Heart left ventricle (tissue), 16 donors: Measurements from ENCODE around the gene TACC3. TPM values are rescaled to one million over a fixed set of nuclear protein-coding genes. Genes with fewer than 3 reads are reported as not detected.

Experiments
- ATAC-seq, 4 donors: fragments of 200-7000 bp; cut with Tn5 transposase; one replicate each; pipeline ENCODE4 v1.9.1; 2020 to 2022; ENCODE audit warnings: moderate library complexity in 4 of 4, mild to moderate bottlenecking in 3 of 4, moderate number of reproducible peaks in 1 of 4
- DNase-seq, 5 donors: peaks; one replicate each; pipeline ENCODE4 v3.0.0-alpha.2; 2020
- H3K27ac ChIP-seq, 12 donors: fragments of 200-600 bp; sonication (generic) in 4 of 12; one replicate each; pipeline versions ENCODE4 v1.5.0 to v1.8.0; 2016 to 2022; ENCODE audit warnings: mild to moderate bottlenecking in 2 of 12
- H3K27me3 ChIP-seq, 9 donors: fragments of 200-600 bp; sonication (generic) in 2 of 9; one replicate each; pipeline versions ENCODE4 v1.5.1 to v1.8.0; 2016 to 2022; ENCODE audit warnings: mild to moderate bottlenecking in 3 of 9
- H3K36me3 ChIP-seq, 9 donors: fragments of 200-600 bp; sonication (generic) in 2 of 9; one replicate each; pipeline versions ENCODE4 v1.5.0 to v1.8.0; 2018 to 2022; ENCODE audit warnings: mild to moderate bottlenecking in 2 of 9
- H3K4me1 ChIP-seq, 12 donors: fragments of 200-600 bp; sonication (generic) in 4 of 12; one replicate each; pipeline versions ENCODE4 v1.5.0 to v1.8.0; 2016 to 2022; ENCODE audit warnings: mild to moderate bottlenecking in 3 of 12
- H3K4me3 ChIP-seq, 12 donors: fragments of 200-600 bp; sonication (generic) in 4 of 12; one replicate each; pipeline versions ENCODE4 v1.5.0 to v1.8.0; 2017 to 2022; ENCODE audit warnings: mild to moderate bottlenecking in 9 of 12, moderate library complexity in 4 of 12
- H3K9me3 ChIP-seq, 12 donors: fragments of 200-600 bp; sonication (generic) in 4 of 12; one replicate each; pipeline versions ENCODE4 v1.5.0 to v1.8.0; 2016 to 2022; ENCODE audit warnings: mild to moderate bottlenecking in 1 of 12
- POLR2A ChIP-seq, 2 donors: fragments of 450-650 bp; IDR thresholded peaks; one replicate each; pipeline ENCODE4 v1.6.1; 2017; ENCODE audit warnings: antibody characterized with exemption in 2 of 2, mild to moderate bottlenecking in 2 of 2, moderate library complexity in 2 of 2
- WGBS, 4 donors: extraction: QIAGEN DNeasy Blood & Tissue Kit in 2 of 4; methylation state at CpG; one replicate each; pipeline versions ENCODE4 v1.1.5 to v1.1.7; 2013 to 2018; 5-methylcytosine and 5-hydroxymethylcytosine counted together
- intact Hi-C, 10 donors: fragments of 100-400 bp; cut with DNase I; formaldehyde crosslinking; loops; one replicate each; pipeline versions ENCODE4 v1.11.1 to v1.14.2; 2022
- polyA plus RNA-seq, 2 donors: library from polyadenylated mRNA; stranded (reverse); fragments of 200-250 nt; gene quantifications; one replicate each; pipeline ENCODE4 v1.2.3, GENCODE V29; 2013
- total RNA-seq, 9 donors: library from RNA; depleted of rRNA in 2 of 9; stranded (reverse); fragments of >200 nt in 2 of 9; fragmentation: NEBNext Ultra II Directional in 3 of 9; extraction: Animal tissue kit (Norgen Biotek cat#: 25700) in 3 of 9; gene quantifications; one replicate each; pipeline versions ENCODE4 v1.1.0 to v1.2.4, GENCODE V29; 2016 to 2023
- TF ChIP-seq, protein P1 (sequence below), 12 donors: fragments of 200-600 bp; sonication (generic) in 4 of 12; IDR thresholded peaks; one replicate each; pipeline versions ENCODE4 v1.5.0 to v1.8.0; 2018 to 2022; ENCODE audit warnings: antibody characterized with exemption in 12 of 12, mild to moderate bottlenecking in 5 of 12
- donor health status: ischemic (EF 13 %, LVEDD 7.1; RV severe dilation, severe dysfunction).
- donor health status: healthy with polysubstance abuse.
- donor health status: DM: no; HTN: yes; CAD: no.
- donor health status: DM: no; HTN: no; CAD: no.
- donor health status: ischemic (EF 25% LVEDD 6.9; RV normal size, moderate dysfunction).
- donor health status: ischemic (EF 25% LVEDD 5.7; RV mildly dilated, moderate dysfunction).
- donor health status: healthy.
- donor health status: DM: yes; HTN: yes; CAD: no.
- donor health status: ischemic (EF 35%, LVEDD 5.7; RV mildly dilated, moderate dysfunction).
- donor health status: nonischemic (EF 11% LVEDD 7.7; RV severe dilation, severe dysfunction).
- donor health status: DM: yes; HTN: yes; CAD: no.
- donor health status: PGD.
- donor health status: ischemic (EF 29% LVEDD 5.4; RV normal size, mild dysfunction).
- donor health status: nonischemic (EF 23%, LVEDD 6.1; RV moderate dilation, normal function).

The TACC3 gene
- total and polyA plus RNA-seq, 11 donors = 2.9 to 19.1 (median 6.1) TPM

DNA sequence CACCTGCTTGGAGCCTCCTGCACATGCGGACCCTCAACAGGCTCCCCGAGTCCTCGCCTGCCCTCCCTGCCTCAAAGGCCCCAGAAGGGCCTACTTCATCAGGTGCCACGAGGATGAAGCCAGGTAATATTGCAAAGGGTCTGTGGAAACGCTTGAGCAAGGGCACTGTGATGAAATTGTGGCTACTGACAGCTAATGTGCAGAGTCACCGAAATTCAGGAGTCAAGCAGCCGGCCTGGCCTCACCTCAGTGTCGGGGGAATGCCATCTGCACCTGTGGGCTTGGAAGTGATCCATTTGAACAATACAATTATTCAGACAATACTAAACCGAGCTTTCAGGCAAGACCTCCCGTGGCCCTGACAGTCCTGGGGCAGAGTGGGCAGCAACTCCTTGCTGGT, 68.7 kb downstream of the TACC3 start:
- TF ChIP-seq, protein P1, sequence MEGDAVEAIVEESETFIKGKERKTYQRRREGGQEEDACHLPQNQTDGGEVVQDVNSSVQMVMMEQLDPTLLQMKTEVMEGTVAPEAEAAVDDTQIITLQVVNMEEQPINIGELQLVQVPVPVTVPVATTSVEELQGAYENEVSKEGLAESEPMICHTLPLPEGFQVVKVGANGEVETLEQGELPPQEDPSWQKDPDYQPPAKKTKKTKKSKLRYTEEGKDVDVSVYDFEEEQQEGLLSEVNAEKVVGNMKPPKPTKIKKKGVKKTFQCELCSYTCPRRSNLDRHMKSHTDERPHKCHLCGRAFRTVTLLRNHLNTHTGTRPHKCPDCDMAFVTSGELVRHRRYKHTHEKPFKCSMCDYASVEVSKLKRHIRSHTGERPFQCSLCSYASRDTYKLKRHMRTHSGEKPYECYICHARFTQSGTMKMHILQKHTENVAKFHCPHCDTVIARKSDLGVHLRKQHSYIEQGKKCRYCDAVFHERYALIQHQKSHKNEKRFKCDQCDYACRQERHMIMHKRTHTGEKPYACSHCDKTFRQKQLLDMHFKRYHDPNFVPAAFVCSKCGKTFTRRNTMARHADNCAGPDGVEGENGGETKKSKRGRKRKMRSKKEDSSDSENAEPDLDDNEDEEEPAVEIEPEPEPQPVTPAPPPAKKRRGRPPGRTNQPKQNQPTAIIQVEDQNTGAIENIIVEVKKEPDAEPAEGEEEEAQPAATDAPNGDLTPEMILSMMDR (IDR thresholded peaks at IDR 0.05) = no peak
- TF ChIP-seq POLR2A (IDR thresholded peaks at IDR 0.05) = no peak
- ATAC-seq = no peak

DNA sequence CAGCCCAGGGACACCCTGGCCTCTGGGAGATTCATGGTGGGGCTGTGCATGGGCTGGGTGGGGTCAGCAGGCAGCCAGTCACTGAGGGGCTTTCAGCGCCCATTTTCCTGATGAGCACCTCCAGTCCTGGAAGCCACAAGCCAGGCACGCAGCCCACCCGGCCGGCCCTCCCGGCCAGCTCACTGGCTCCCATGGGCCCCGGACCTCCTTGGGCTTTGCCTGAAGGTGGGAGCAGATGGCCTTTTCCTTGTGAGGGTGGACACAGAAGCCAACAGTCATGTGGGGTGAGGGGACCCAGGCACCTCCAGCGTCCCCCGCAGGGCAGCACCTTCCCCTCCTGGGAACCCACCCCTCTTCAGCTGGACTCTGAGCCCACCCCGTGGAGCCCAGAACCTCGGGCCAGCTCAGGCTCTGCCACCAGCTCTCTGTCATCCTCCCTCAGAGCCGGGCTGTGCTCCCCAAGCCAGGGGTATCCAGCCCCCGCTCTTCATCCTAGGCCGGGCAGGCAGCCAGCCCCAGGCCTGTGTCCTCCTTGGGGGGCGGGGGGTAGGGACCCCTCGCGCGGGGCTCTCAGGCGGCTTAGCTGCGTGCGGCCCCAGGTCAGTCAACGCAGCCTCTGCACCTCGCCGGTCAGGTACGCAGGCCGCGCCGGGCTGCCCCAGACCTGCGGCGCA, 71.0 kb downstream of the TACC3 start:
- peaks cover 19 to 43% (median 30%) of the 10 kb centered on the region in 9 donors for H3K27me3 ChIP-seq
- WGBS, 4 donors = 42 to 53% (median 49%) methylated on average over 21 to 29 of the region's 29 CpGs; no CpG with 5 or more reads in 1 of the 4 donors
- H3K4me1 ChIP-seq = peaks cover 0 to 36% (median 16%) of the 10 kb centered on the region in 12 donors
- ATAC-seq = no peak
- H3K9me3 ChIP-seq = no peaks in the 10 kb centered on the region
- H3K36me3 ChIP-seq = no peaks in the 10 kb centered on the region
- H3K27ac ChIP-seq = peak overlapping the region in 1 of 12 donors; percentile 34
- no peak for DNase-seq
- TF ChIP-seq, protein P1 (IDR thresholded peaks at IDR 0.05) = no peak
- no peak for TF ChIP-seq POLR2A (IDR thresholded peaks at IDR 0.05)
- intact Hi-C loops = loop anchor here in 2 of 10 donors (5.0 to 10.0 kb wide), 2 partner anchors 35 to 63 kb away; partner anchors contain the start of gene LETM1 (in 1 of the 2)
- H3K4me3 ChIP-seq = peak overlapping the region in 5 of 12 donors; percentile 22 to 65 (median 38)

More for the DNA sequence above, 68.7 kb downstream of the TACC3 start:
- 89 to 100% (median 91%) methylated on average over 3 to 10 of the region's 10 CpGs for WGBS, 4 donors
- H3K27ac ChIP-seq = no peak overlapping the region
- H3K27me3 ChIP-seq = peaks cover 2 to 21% (median 12%) of the 10 kb centered on the region in 9 donors
- no peak overlapping the region for H3K4me3 ChIP-seq
- no peak for DNase-seq
- no peaks in the 10 kb centered on the region for H3K9me3 ChIP-seq
- intact Hi-C loops = loop anchor here in 2 of 10 donors (5.0 to 10.0 kb wide), 2 partner anchors 33 to 65 kb away; partner anchors contain the start of gene LETM1 (in 1 of the 2)
- no peaks in the 10 kb centered on the region for H3K36me3 ChIP-seq
- peaks cover 0 to 32% (median 13%) of the 10 kb centered on the region in 12 donors for H3K4me1 ChIP-seq

DNA sequence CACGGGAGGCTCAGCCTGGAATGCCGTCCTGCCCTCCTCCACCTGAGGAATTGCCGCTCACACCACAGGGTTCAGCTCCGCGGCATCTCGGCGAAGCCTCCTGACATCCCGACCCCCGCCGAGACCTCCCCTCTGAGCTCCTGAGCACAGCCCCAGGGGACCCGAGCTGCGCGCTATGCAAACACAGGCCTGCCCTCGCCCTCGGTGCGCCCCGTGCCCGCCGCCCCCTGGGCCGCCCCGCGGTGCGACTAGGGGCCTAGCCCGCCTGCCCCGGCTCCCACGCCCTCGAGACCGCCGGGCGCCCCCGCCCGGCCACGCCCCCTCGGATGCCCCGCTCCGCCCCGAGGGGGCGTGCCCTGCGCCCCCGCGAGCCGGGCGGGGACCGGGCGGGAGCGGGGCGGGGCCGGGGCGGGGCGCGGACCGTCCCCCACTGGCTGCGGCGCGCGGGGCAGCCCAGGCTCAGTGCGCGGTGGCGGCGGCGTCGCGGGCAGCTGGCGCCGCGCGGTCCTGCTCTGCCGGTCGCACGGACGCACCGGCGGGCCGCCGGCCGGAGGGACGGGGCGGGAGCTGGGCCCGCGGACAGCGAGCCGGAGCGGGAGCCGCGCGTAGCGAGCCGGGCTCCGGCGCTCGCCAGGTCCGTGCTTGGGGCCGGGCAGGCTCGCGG, 71.6 kb downstream of the TACC3 start, which contains the start of gene FGFR3:
Gene FGFR3 (plus strand): TSS at position 462 of the 664 bp plus-strand sequence. CDS start 642 bp downstream, outside the sequence.
- DNase-seq (peak in 2 of 5 donors; percentile 54 to 58), ATAC-seq (peak in 3 of 4 donors; percentile 77 to 88 (median 77))
- peaks cover 19 to 44% (median 31%) of the 10 kb centered on the region in 9 donors for H3K27me3 ChIP-seq
- WGBS, 4 donors = 1 to 4% (median 2%) methylated on average over 5 to 95 of the region's 95 CpGs
- no peaks in the 10 kb centered on the region for H3K36me3 ChIP-seq
- peaks cover 0 to 36% (median 14%) of the 10 kb centered on the region in 12 donors for H3K4me1 ChIP-seq
- TF ChIP-seq, protein P1 (IDR thresholded peaks at IDR 0.05) = no peak
- no peak for TF ChIP-seq POLR2A (IDR thresholded peaks at IDR 0.05)
- intact Hi-C loops = loop anchor here in 2 of 10 donors (5.0 to 10.0 kb wide), 2 partner anchors 36 to 62 kb away; partner anchors contain the start of gene LETM1 (in 1 of the 2)
- peak within 1 kb of the TSS in 2 of 12 donors; percentile 43 to 45 for H3K27ac ChIP-seq
- H3K9me3 ChIP-seq = no peaks in the 10 kb centered on the region
- H3K4me3 ChIP-seq = peak within 1 kb of the TSS; percentile 25 to 65 (median 54)
